GM12878 (cell line): Measurements from ENCODE around the gene PRPF4. TPM values are rescaled to one million over a fixed set of nuclear protein-coding genes. Genes with fewer than 3 reads are reported as not detected.

Experiments used
- ATAC-seq: fragments of 200-7000 bp; cut with Tn5 transposase; 3 replicates; pipeline ENCODE4 v1.9.1; 2020; ENCODE audit warnings: mild to moderate bottlenecking, moderate library complexity
- BruUV-seq: library from RNA; stranded (reverse); fragments of 400-500 nt; replicated peaks from 2 replicates; lab custom pipeline; 2021; lab: Mats Ljungman, UMichigan
- CTCF ChIA-PET: fragments of 300-600 bp; sonication (Branson Sonifier 250); formaldehyde crosslinking; extraction: SDS; loops from one replicate; lab custom pipeline; 2021; ENCODE audit warnings: inconsistent platforms; lab: Yijun Ruan, JAX
- POLR2A ChIA-PET: fragments of 350-600 bp; formaldehyde crosslinking; extraction: SDS; loops from one replicate; lab custom pipeline; 2021; ENCODE audit warnings: inconsistent platforms; lab: Charles Lee
- RAD21 ChIA-PET: fragments of 300-600 bp; sonication (Branson Sonifier 250); formaldehyde crosslinking; loops from one replicate; lab custom pipeline; 2023; ENCODE audit warnings: antibody characterized with exemption; ENCODE audit not compliant: unreplicated experiment; lab: Charles Lee
- SMC1A ChIA-PET: fragments of 300-600 bp; sonication (Branson Sonifier 250); formaldehyde crosslinking; loops from one replicate; lab custom pipeline; 2023; ENCODE audit not compliant: unreplicated experiment, uncharacterized antibody; lab: Charles Lee
- DNase-seq: peaks from one replicate; pipeline ENCODE4 v3.0.0-alpha.2; 2011; ENCODE audit warnings: low read depth, low spot score
- FAIRE-seq: peaks from 3 replicates; lab custom pipeline; 2011; peaks lifted over from hg19 to GRCh38; lab: Jason Lieb, UNC
- H2AFZ ChIP-seq: 2 replicates; pipeline ENCODE4 v1.6.0; 2011; ENCODE audit warnings: low read depth, low read length, control low read depth; ENCODE audit not compliant: control insufficient read depth
- H3K27ac ChIP-seq: 2 replicates; pipeline ENCODE4 v1.5.1; 2011; ENCODE audit warnings: control low read depth; ENCODE audit not compliant: control insufficient read depth, insufficient read depth
- H3K27me3 ChIP-seq, 2 experiments: replicated peaks in 1 of 2; 2 replicates each; pipeline versions ENCODE4 v1.6.0 to v1.6.1; 2011; ENCODE audit warnings: low read length in 1 of 2; ENCODE audit not compliant: control insufficient read depth in 2 of 2, insufficient read depth in 2 of 2
- H3K36me3 ChIP-seq, 2 experiments: 2 replicates each; pipeline ENCODE4 v1.5.1; 2011; ENCODE audit warnings: low read length in 1 of 2; ENCODE audit not compliant: control insufficient read depth in 2 of 2, insufficient read depth in 2 of 2
- H3K4me1 ChIP-seq: 2 replicates; pipeline ENCODE4 v1.6.1; 2011; ENCODE audit warnings: mild to moderate bottlenecking, low read length, moderate library complexity, mixed read lengths; ENCODE audit not compliant: control insufficient read depth, insufficient read depth
- H3K4me2 ChIP-seq: 2 replicates; pipeline ENCODE4 v1.6.0; 2011; ENCODE audit warnings: control low read depth; ENCODE audit not compliant: control insufficient read depth, insufficient read depth
- H3K4me3 ChIP-seq: fragments of 200-600 bp; sonication (generic); 2 replicates; pipeline ENCODE4 v1.5.1; 2016
- H3K79me2 ChIP-seq: 2 replicates; pipeline ENCODE4 v1.6.0; 2011; ENCODE audit warnings: low read length; ENCODE audit not compliant: control insufficient read depth, insufficient read depth
- H3K9ac ChIP-seq: 2 replicates; pipeline ENCODE4 v1.8.0; 2011; ENCODE audit warnings: low read length, control low read depth, mixed read lengths; ENCODE audit not compliant: control insufficient read depth, insufficient read depth
- H3K9me3 ChIP-seq: replicated peaks from 3 replicates; pipeline ENCODE4 v1.5.1; 2011; ENCODE audit warnings: mild to moderate bottlenecking, low read length; ENCODE audit not compliant: control insufficient read depth, insufficient read depth
- H4K20me1 ChIP-seq: 2 replicates; pipeline ENCODE4 v1.6.0; 2011; ENCODE audit not compliant: control insufficient read depth, insufficient read depth
- BACH1 ChIP-seq: fragments of 450-650 bp; IDR thresholded peaks from 2 replicates; pipeline ENCODE4 v1.6.1; 2017; ENCODE audit warnings: mild to moderate bottlenecking, borderline replicate concordance
- BRCA1 ChIP-seq: IDR thresholded peaks from 2 replicates; pipeline ENCODE4 v1.6.1; 2011; ENCODE audit warnings: low read depth, low read length, improper control_type of control experiment
- CHD2 ChIP-seq: IDR thresholded peaks from 2 replicates; pipeline ENCODE4 v1.6.1; 2011; ENCODE audit warnings: low read depth, low read length, improper control_type of control experiment, borderline replicate concordance
- DPF2 ChIP-seq: fragments of 450-650 bp; IDR thresholded peaks from 2 replicates; pipeline ENCODE4 v1.6.1; 2017; ENCODE audit warnings: mild to moderate bottlenecking
- HDAC6 ChIP-seq: fragments of 200-600 bp; sonication (generic); IDR thresholded peaks from one replicate; pipeline ENCODE4 v1.8.0; 2017; ENCODE audit warnings: antibody characterized with exemption; ENCODE audit not compliant: unreplicated experiment
- IKZF2 ChIP-seq, 2 experiments: fragments of 450-650 bp; IDR thresholded peaks; 2 replicates each; pipeline ENCODE4 v1.6.1; 2017; ENCODE audit warnings: mild to moderate bottlenecking in 2 of 2, moderate library complexity in 2 of 2
- NFIC ChIP-seq: IDR thresholded peaks from 2 replicates; pipeline ENCODE4 v1.6.1; 2012; ENCODE audit warnings: low read depth, mild to moderate bottlenecking, inconsistent platforms, low read length, moderate library complexity
- NFXL1 ChIP-seq: fragments of 450-650 bp; IDR thresholded peaks from 2 replicates; pipeline ENCODE4 v1.6.1; 2017; ENCODE audit warnings: antibody characterized with exemption, mild to moderate bottlenecking, borderline replicate concordance
- PAX5 ChIP-seq: IDR thresholded peaks from 2 replicates; pipeline ENCODE4 v1.6.1; 2011; ENCODE audit warnings: low read depth, low read length, borderline replicate concordance
- PAX8 ChIP-seq: fragments of 450-650 bp; IDR thresholded peaks from 2 replicates; pipeline ENCODE4 v1.6.1; 2017; ENCODE audit warnings: mild to moderate bottlenecking, moderate library complexity
- SIN3A ChIP-seq: IDR thresholded peaks from 2 replicates; pipeline ENCODE4 v1.6.1; 2012; ENCODE audit warnings: low read depth, low read length, improper control_type of control experiment
- SREBF1 ChIP-seq: IDR thresholded peaks from 2 replicates; pipeline ENCODE4 v1.6.1; 2012; ENCODE audit warnings: mild to moderate bottlenecking, low read length
- ZNF207 ChIP-seq: fragments of 450-650 bp; IDR thresholded peaks from 2 replicates; pipeline ENCODE4 v1.6.1; 2014; ENCODE audit warnings: antibody characterized with exemption, mild to moderate bottlenecking, borderline replicate concordance
- ZNF217 ChIP-seq: fragments of 450-650 bp; IDR thresholded peaks from 2 replicates; pipeline ENCODE4 v1.6.1; 2017; ENCODE audit warnings: antibody characterized with exemption, mild to moderate bottlenecking
- WGBS: methylation state at CpG from one replicate; pipeline ENCODE4 v1.1.6; 2016; ENCODE audit warnings: low lambda C conversion rate; ENCODE audit not compliant: insufficient replicate concordance, insufficient coverage; ENCODE audit errors: missing lambda C conversion rate; 5-methylcytosine and 5-hydroxymethylcytosine counted together
- in situ Hi-C: fragments of 300-500 bp; cut with MboI; formaldehyde crosslinking; loops from 9 replicates; pipeline ENCODE4 v1.14.3; 2018; ENCODE audit warnings: mixed read lengths
- intact Hi-C: fragments of 100-400 bp; cut with micrococcal nuclease; formaldehyde crosslinking; loops from one replicate; pipeline ENCODE4 v1.14.2; 2022; ENCODE audit not compliant: unreplicated experiment
- polyA plus RNA-seq, 11 experiments: library from polyadenylated mRNA; depleted of rRNA in 4 of 11; unstranded in 6 of 11; stranded (reverse) in 5 of 11; fragments of >200 nt; fragmentation: Nextera tagmentation in 4 of 11; fragmentation: Illumina TruSeq in 1 of 11; extraction: Ambion mirVana in 4 of 11; extraction: Trizol in 1 of 11; gene quantifications; 1 replicate in 1 of 11; 2 replicates in 10 of 11; pipeline versions ENCODE4 v1.2.1 to v1.2.3, GENCODE V29; 2011 to 2016; ENCODE audit warnings: inconsistent platforms in 2 of 11, missing spikeins in 2 of 11, low read depth in 1 of 11
- total RNA-seq, 4 experiments: library from RNA; depleted of rRNA in 3 of 4; stranded (reverse); fragments of >200 nt in 3 of 4; fragmentation: Illumina TruSeq in 1 of 4; extraction: Trizol in 1 of 4; gene quantifications; 2 replicates each; pipeline versions ENCODE4 v1.2.1 to v1.2.3, GENCODE V29; 2013 to 2021
- TF ChIP-seq, protein P1 (sequence below): fragments of 450-650 bp; IDR thresholded peaks from 2 replicates; pipeline ENCODE4 v1.6.1; 2018; ENCODE audit warnings: borderline replicate concordance, mild to moderate bottlenecking; ENCODE audit not compliant: partially characterized antibody
- TF ChIP-seq, protein P2 (sequence below): fragments of 150-350 bp; IDR thresholded peaks from 2 replicates; pipeline ENCODE4 v1.6.1; 2016; ENCODE audit warnings: low read depth, low read length
- TF ChIP-seq, protein P3 (sequence below): fragments of 450-650 bp; formaldehyde crosslinking; IDR thresholded peaks from 2 replicates; pipeline ENCODE4 v1.4.0; 2020; ENCODE audit warnings: mild to moderate bottlenecking, moderate library complexity

PRPF4 gene
- total and polyA plus RNA-seq, 10 of the 15 experiments (the other 5 are each of a cell fraction or from before 2014, with no cell fraction given), result 23.0 to 48.1 (median 39.2) TPM

GRCh38 chr9:113302792-113303418, 27.4 kb downstream of the PRPF4 start, which contains the start of gene RNF183:
Gene RNF183 (minus strand): TSS chr9:113303376. CDS start chr9:113298184, 5,192 bp downstream.
- FAIRE-seq, result no peak
- ChIA-PET SMC1A (no interaction called here), CTCF (no interaction called here), RAD21 (no interaction called here), POLR2A (no interaction called here)
- H3K27me3 ChIP-seq, result no peaks in the 10 kb centered on the region; a peak in 1 of 4 replicates
- WGBS, result 53% methylated on average over 25 of the region's 25 CpGs
- no peaks in the 10 kb centered on the region for H3K4me1 ChIP-seq
- H3K27ac ChIP-seq, result no peak within 1 kb of the TSS
- BruUV-seq, result no TSS peak
- H3K36me3 ChIP-seq, result no peaks in the 10 kb centered on the region
- H3K4me3 ChIP-seq, result no peak within 1 kb of the TSS
- H3K4me2 ChIP-seq, result no peak within 1 kb of the TSS
- H4K20me1 ChIP-seq, result no peaks in the 10 kb centered on the region
- intact Hi-C loops (no loop called here), in situ Hi-C loops (no loop called here)
- no peak for ATAC-seq
- H3K79me2 ChIP-seq, result no peaks in the 10 kb centered on the region
- DNase-seq, result no peak
- no peaks in the 10 kb centered on the region for H3K9me3 ChIP-seq
- H2AFZ ChIP-seq, result no peak within 1 kb of the TSS
- no peak within 1 kb of the TSS for H3K9ac ChIP-seq
- TF ChIP-seq, protein P1, sequence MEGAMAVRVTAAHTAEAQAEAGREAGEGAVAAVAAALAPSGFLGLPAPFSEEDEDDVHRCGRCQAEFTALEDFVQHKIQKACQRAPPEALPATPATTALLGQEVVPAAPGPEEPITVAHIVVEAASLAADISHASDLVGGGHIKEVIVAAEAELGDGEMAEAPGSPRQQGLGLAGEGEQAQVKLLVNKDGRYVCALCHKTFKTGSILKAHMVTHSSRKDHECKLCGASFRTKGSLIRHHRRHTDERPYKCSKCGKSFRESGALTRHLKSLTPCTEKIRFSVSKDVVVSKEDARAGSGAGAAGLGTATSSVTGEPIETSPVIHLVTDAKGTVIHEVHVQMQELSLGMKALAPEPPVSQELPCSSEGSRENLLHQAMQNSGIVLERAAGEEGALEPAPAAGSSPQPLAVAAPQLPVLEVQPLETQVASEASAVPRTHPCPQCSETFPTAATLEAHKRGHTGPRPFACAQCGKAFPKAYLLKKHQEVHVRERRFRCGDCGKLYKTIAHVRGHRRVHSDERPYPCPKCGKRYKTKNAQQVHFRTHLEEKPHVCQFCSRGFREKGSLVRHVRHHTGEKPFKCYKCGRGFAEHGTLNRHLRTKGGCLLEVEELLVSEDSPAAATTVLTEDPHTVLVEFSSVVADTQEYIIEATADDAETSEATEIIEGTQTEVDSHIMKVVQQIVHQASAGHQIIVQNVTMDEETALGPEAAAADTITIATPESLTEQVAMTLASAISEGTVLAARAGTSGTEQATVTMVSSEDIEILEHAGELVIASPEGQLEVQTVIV, result no peak
- TF ChIP-seq HDAC6 (no peak), NFIC (no peak), NFXL1 (no peak), BRCA1 (no peak), IKZF2 (IDR thresholded peaks at IDR 0.05) (no peak), DPF2 (no peak), PAX5 (no peak), ZNF207 (no peak), BACH1 (no peak), SIN3A (no peak), ZNF217 (no peak), SREBF1 (no peak), PAX8 (no peak), CHD2 (no peak)
- TF ChIP-seq, protein P2, sequence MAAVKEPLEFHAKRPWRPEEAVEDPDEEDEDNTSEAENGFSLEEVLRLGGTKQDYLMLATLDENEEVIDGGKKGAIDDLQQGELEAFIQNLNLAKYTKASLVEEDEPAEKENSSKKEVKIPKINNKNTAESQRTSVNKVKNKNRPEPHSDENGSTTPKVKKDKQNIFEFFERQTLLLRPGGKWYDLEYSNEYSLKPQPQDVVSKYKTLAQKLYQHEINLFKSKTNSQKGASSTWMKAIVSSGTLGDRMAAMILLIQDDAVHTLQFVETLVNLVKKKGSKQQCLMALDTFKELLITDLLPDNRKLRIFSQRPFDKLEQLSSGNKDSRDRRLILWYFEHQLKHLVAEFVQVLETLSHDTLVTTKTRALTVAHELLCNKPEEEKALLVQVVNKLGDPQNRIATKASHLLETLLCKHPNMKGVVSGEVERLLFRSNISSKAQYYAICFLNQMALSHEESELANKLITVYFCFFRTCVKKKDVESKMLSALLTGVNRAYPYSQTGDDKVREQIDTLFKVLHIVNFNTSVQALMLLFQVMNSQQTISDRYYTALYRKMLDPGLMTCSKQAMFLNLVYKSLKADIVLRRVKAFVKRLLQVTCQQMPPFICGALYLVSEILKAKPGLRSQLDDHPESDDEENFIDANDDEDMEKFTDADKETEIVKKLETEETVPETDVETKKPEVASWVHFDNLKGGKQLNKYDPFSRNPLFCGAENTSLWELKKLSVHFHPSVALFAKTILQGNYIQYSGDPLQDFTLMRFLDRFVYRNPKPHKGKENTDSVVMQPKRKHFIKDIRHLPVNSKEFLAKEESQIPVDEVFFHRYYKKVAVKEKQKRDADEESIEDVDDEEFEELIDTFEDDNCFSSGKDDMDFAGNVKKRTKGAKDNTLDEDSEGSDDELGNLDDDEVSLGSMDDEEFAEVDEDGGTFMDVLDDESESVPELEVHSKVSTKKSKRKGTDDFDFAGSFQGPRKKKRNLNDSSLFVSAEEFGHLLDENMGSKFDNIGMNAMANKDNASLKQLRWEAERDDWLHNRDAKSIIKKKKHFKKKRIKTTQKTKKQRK, result no peak
- TF ChIP-seq, protein P3, sequence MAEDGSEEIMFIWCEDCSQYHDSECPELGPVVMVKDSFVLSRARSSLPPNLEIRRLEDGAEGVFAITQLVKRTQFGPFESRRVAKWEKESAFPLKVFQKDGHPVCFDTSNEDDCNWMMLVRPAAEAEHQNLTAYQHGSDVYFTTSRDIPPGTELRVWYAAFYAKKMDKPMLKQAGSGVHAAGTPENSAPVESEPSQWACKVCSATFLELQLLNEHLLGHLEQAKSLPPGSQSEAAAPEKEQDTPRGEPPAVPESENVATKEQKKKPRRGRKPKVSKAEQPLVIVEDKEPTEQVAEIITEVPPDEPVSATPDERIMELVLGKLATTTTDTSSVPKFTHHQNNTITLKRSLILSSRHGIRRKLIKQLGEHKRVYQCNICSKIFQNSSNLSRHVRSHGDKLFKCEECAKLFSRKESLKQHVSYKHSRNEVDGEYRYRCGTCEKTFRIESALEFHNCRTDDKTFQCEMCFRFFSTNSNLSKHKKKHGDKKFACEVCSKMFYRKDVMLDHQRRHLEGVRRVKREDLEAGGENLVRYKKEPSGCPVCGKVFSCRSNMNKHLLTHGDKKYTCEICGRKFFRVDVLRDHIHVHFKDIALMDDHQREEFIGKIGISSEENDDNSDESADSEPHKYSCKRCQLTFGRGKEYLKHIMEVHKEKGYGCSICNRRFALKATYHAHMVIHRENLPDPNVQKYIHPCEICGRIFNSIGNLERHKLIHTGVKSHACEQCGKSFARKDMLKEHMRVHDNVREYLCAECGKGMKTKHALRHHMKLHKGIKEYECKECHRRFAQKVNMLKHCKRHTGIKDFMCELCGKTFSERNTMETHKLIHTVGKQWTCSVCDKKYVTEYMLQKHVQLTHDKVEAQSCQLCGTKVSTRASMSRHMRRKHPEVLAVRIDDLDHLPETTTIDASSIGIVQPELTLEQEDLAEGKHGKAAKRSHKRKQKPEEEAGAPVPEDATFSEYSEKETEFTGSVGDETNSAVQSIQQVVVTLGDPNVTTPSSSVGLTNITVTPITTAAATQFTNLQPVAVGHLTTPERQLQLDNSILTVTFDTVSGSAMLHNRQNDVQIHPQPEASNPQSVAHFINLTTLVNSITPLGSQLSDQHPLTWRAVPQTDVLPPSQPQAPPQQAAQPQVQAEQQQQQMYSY, result no peak
